ENCODE measurements around the gene RABEP2. TPM values are rescaled to one million over a fixed set of nuclear protein-coding genes. Genes with fewer than 3 reads are reported as not detected.

RABEP2 gene
- total RNA-seq: 24.7 and 28.2 TPM in 2 replicates

GRCh38 chr16:28924762-28925385 is at the start of gene RABEP2:
RABEP2 (minus strand) TSS chr16:28925238; CDS start chr16:28925163, 75 bp downstream.

GRCh38 chr16:28974437-28975157 is 49.6 kb upstream of the RABEP2 start, which contains the start of gene SPNS1:
SPNS1 (plus strand) TSS chr16:28974778; CDS start chr16:28975152, 374 bp downstream.

GRCh38 chr16:28950648-28951409 is 25.8 kb upstream of the RABEP2 start, which contains the start of gene NFATC2IP:
NFATC2IP (plus strand) TSS chr16:28950937; CDS start chr16:28951012, 75 bp downstream.

GRCh38 chr16:28931801-28932225 is 6.8 kb upstream of the RABEP2 start, which contains the start of gene CD19:
CD19 (plus strand) TSS chr16:28931971; CDS start chr16:28932001, 30 bp downstream.

GRCh38 chr16:28878083-28878926 is 46.7 kb downstream of the RABEP2 start, which contains the start of gene ATP2A1:
ATP2A1 (plus strand) TSS chr16:28878488; CDS start chr16:28878672, 184 bp downstream.

Other genes starting within 250 kb of the RABEP2 start
- gene EIF3C, start 213.8 kb downstream of the RABEP2 start, total RNA-seq: 125 and 217 TPM in 2 replicates
- gene NPIPB9, start 173.5 kb downstream of the RABEP2 start, total RNA-seq: 0.71 and 1.4 TPM in 2 replicates
- gene ATXN2L, start 102.2 kb downstream of the RABEP2 start, total RNA-seq: 26.6 and 27.4 TPM in 2 replicates
- 108 and 110 TPM in 2 replicates for gene TUFM, start 78.9 kb downstream of the RABEP2 start, total RNA-seq
- 7.3 and 10.6 TPM in 2 replicates for gene SH2B1, start 61.4 kb downstream of the RABEP2 start, total RNA-seq
- gene ATP2A1, start 46.8 kb downstream of the RABEP2 start, total RNA-seq: 0.28 and 0.46 TPM in 2 replicates
- gene CD19, start 6.7 kb upstream of the RABEP2 start, total RNA-seq: not detected in 2 replicates
- 12.7 and 12.8 TPM in 2 replicates for gene NFATC2IP, start 25.7 kb upstream of the RABEP2 start, total RNA-seq
- 26.3 and 39.0 TPM in 2 replicates for gene SPNS1, start 49.5 kb upstream of the RABEP2 start, total RNA-seq
- 0.14 and 1.8 TPM in 2 replicates for gene LAT, start 59.8 kb upstream of the RABEP2 start, total RNA-seq